Activated CD4-positive, alpha-beta T cell treated with anti-CD3 and anti-CD28 coated beads, Interleukin-2, amount 10 ng/mL, durations not matched to agents 24 days and 14 days (primary cell): ENCODE measurements around the gene NES. TPM values are rescaled to one million over a fixed set of nuclear protein-coding genes. Genes with fewer than 3 reads are reported as not detected.

Experiments
- DNase-seq: peaks from one replicate; pipeline ENCODE4 v3.0.0; 2022
- H3K27ac Mint-ChIP-seq: one replicate; pipeline ENCODE4 v1.8.0; 2022; ENCODE audit warnings: mild to moderate bottlenecking, mixed read lengths
- H3K27me3 Mint-ChIP-seq: one replicate; pipeline ENCODE4 v1.8.0; 2022; ENCODE audit warnings: mixed read lengths
- H3K36me3 Mint-ChIP-seq: one replicate; pipeline ENCODE4 v1.8.0; 2022; ENCODE audit warnings: low read depth, mild to moderate bottlenecking, mixed read lengths
- H3K4me1 Mint-ChIP-seq: one replicate; pipeline ENCODE4 v1.8.0; 2021; ENCODE audit warnings: mixed read lengths
- H3K4me3 Mint-ChIP-seq: one replicate; pipeline ENCODE4 v1.8.0; 2022; ENCODE audit warnings: mild to moderate bottlenecking, moderate library complexity, mixed read lengths
- H3K9me3 Mint-ChIP-seq: one replicate; pipeline ENCODE4 v1.8.0; 2021; ENCODE audit warnings: mixed read lengths
- intact Hi-C: fragments of 100-400 bp; cut with micrococcal nuclease; formaldehyde crosslinking; loops from one replicate; pipeline ENCODE4 v1.15.1; 2023
- total RNA-seq: library from RNA; stranded (reverse); gene quantifications from 2 replicates; pipeline ENCODE4 v1.2.3, GENCODE V29; 2022

The NES gene
- total RNA-seq, 1 donor from 2014 or later, result 0.05 TPM

- Mint-ChIP-seq H3K36me3 (no peaks in the 10 kb centered on the region), H3K9me3 (no peaks in the 10 kb centered on the region), H3K4me1 (peaks cover 31% of the 10 kb centered on the region), H3K27me3 (peaks cover 59% of the 10 kb centered on the region), H3K27ac (no peak overlapping the region), H3K4me3 (no peak overlapping the region)
- intact Hi-C loops, result no loop called here
- DNase-seq, result no peak
Observed at GRCh38 chr1:156681196-156681960, 4.2 kb upstream of the NES start.

GRCh38 chr1:156680056-156680455 lies 2.8 kb upstream of the NES start:
- DNase-seq, result no peak
- H3K27me3 Mint-ChIP-seq, result peaks cover 68% of the 10 kb centered on the region
- H3K27ac Mint-ChIP-seq, result no peak overlapping the region
- H3K4me1 Mint-ChIP-seq, result peaks cover 31% of the 10 kb centered on the region
- no peaks in the 10 kb centered on the region for H3K9me3 Mint-ChIP-seq
- no peaks in the 10 kb centered on the region for H3K36me3 Mint-ChIP-seq
- intact Hi-C loops, result no loop called here
- H3K4me3 Mint-ChIP-seq, result no peak overlapping the region

GRCh38 chr1:156677616-156678596 lies 699 bp upstream of the NES start:
- H3K27ac Mint-ChIP-seq, result peak overlapping the region; percentile 6
- H3K4me3 Mint-ChIP-seq, result peak overlapping the region; percentile 31
- peaks cover 13% of the 10 kb centered on the region for H3K4me1 Mint-ChIP-seq
- intact Hi-C loops, result loop anchor here (1.0 to 5.0 kb wide), 3 partner anchors 17 to 246 kb away; no protein-coding TSS in a partner anchor
- H3K27me3 Mint-ChIP-seq, result peaks cover 80% of the 10 kb centered on the region
- peak; percentile 76 for DNase-seq
- H3K36me3 Mint-ChIP-seq, result no peaks in the 10 kb centered on the region
- H3K9me3 Mint-ChIP-seq, result no peaks in the 10 kb centered on the region

- H3K27me3 Mint-ChIP-seq, result peaks cover 84% of the 10 kb centered on the region
- DNase-seq, result no peak
- H3K36me3 Mint-ChIP-seq, result no peaks in the 10 kb centered on the region
- intact Hi-C loops, result loop anchor here (2.0 to 5.0 kb wide), 2 partner anchors 15 to 244 kb away; no protein-coding TSS in a partner anchor
- no peaks in the 10 kb centered on the region for H3K9me3 Mint-ChIP-seq
- H3K27ac Mint-ChIP-seq, result no peak overlapping the region
- H3K4me3 Mint-ChIP-seq, result no peak overlapping the region
- H3K4me1 Mint-ChIP-seq, result peaks cover 13% of the 10 kb centered on the region
Observed at GRCh38 chr1:156676114-156676819, 940 bp downstream of the NES start.

- no peak for DNase-seq
- intact Hi-C loops, result loop anchor here (2.0 to 5.0 kb wide), 2 partner anchors 15 to 243 kb away; no protein-coding TSS in a partner anchor
- Mint-ChIP-seq H3K27me3 (peaks cover 81% of the 10 kb centered on the region), H3K4me3 (no peak overlapping the region), H3K36me3 (no peaks in the 10 kb centered on the region), H3K4me1 (peaks cover 13% of the 10 kb centered on the region), H3K27ac (no peak overlapping the region), H3K9me3 (no peaks in the 10 kb centered on the region)
Observed at GRCh38 chr1:156675210-156676113, 1.7 kb downstream of the NES start.

- Mint-ChIP-seq H3K27ac (no peak overlapping the region), H3K27me3 (peaks cover 65% of the 10 kb centered on the region), H3K4me1 (peaks cover 13% of the 10 kb centered on the region), H3K4me3 (no peak overlapping the region), H3K9me3 (no peaks in the 10 kb centered on the region), H3K36me3 (no peaks in the 10 kb centered on the region)
- intact Hi-C loops, result no loop called here
- no peak for DNase-seq
Observed at GRCh38 chr1:156673387-156674121, 3.7 kb downstream of the NES start.

- Mint-ChIP-seq H3K4me1 (no peaks in the 10 kb centered on the region), H3K27me3 (peaks cover 52% of the 10 kb centered on the region), H3K9me3 (no peaks in the 10 kb centered on the region), H3K4me3 (no peak overlapping the region), H3K36me3 (no peaks in the 10 kb centered on the region), H3K27ac (no peak overlapping the region)
- no peak for DNase-seq
- intact Hi-C loops, result no loop called here
Observed at GRCh38 chr1:156671804-156672203, 5.4 kb downstream of the NES start.

GRCh38 chr1:156670791-156671190 lies 6.4 kb downstream of the NES start:
- no peak overlapping the region for H3K4me3 Mint-ChIP-seq
- H3K36me3 Mint-ChIP-seq, result no peaks in the 10 kb centered on the region
- no peak overlapping the region for H3K27ac Mint-ChIP-seq
- intact Hi-C loops, result no loop called here
- H3K9me3 Mint-ChIP-seq, result no peaks in the 10 kb centered on the region
- DNase-seq, result no peak
- peaks cover 54% of the 10 kb centered on the region for H3K27me3 Mint-ChIP-seq
- peaks cover under 1% of the 10 kb centered on the region for H3K4me1 Mint-ChIP-seq

- Mint-ChIP-seq H3K27ac (no peak overlapping the region), H3K4me1 (peaks cover 4% of the 10 kb centered on the region), H3K9me3 (no peaks in the 10 kb centered on the region), H3K4me3 (no peak overlapping the region), H3K27me3 (peaks cover 53% of the 10 kb centered on the region), H3K36me3 (no peaks in the 10 kb centered on the region)
- intact Hi-C loops, result no loop called here
- DNase-seq, result no peak
Observed at GRCh38 chr1:156670359-156670758, 6.8 kb downstream of the NES start.

- no peak overlapping the region for H3K27ac Mint-ChIP-seq
- no peak overlapping the region for H3K4me3 Mint-ChIP-seq
- peaks cover 49% of the 10 kb centered on the region for H3K27me3 Mint-ChIP-seq
- DNase-seq, result no peak
- intact Hi-C loops, result no loop called here
- no peaks in the 10 kb centered on the region for H3K36me3 Mint-ChIP-seq
- H3K9me3 Mint-ChIP-seq, result no peaks in the 10 kb centered on the region
- peaks cover 4% of the 10 kb centered on the region for H3K4me1 Mint-ChIP-seq
Observed at GRCh38 chr1:156669794-156670193, 7.4 kb downstream of the NES start.

- Mint-ChIP-seq H3K4me1 (peaks cover 8% of the 10 kb centered on the region), H3K9me3 (no peaks in the 10 kb centered on the region), H3K27ac (no peak overlapping the region), H3K36me3 (no peaks in the 10 kb centered on the region), H3K27me3 (peaks cover 45% of the 10 kb centered on the region), H3K4me3 (no peak overlapping the region)
- DNase-seq, result no peak
- intact Hi-C loops, result no loop called here
Observed at GRCh38 chr1:156668801-156669637, 8.2 kb downstream of the NES start.
